ENCODE measurements around the gene WDR5. TPM values are rescaled to one million over a fixed set of nuclear protein-coding genes. Genes with fewer than 3 reads are reported as not detected.
A peak's percentile ranks its signal among the peaks of the same experiment; 100 is the strongest.

WDR5 gene
- total and polyA plus RNA-seq, 2 experiments from 2014 or later = 21.0 to 27.3 TPM

DNA sequence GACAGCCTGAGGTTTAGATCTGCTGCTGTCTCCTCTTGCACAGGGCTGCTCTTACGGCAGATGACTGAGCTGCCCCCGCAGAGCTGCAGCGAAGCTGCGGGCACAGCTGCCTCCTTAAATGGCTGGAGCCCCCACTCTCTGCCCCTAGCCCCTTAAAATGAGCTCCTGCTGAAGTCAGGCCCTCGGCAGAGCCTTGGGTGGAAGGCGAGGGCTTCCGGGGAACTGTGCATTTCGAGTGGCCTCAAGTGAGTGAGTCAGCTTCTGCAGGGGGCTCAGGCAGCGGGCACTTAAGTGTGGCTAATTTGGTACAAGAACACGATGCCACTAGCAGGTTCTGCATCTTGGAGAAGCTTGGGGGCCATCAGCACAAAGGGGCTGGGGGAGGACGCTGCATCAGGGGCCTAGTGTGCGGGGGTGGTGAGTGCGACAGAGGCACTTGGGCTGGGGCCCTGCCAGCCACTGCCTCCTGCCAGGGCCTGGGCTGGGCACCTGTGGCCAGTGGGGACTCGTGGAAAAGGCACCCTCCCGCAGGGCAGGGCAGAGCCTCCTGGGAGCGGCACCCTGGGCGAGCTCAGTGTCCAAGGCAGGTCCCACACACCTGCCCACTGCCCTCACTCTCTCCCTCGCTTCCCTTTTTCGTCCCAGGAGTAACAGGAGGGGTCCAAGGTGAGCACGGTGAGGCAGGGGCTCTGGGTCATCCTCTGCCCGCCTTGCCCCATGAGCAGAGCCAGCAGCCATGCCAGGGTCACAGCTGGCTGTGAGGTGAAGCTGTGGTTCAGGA, 57.3 kb downstream of the WDR5 start:
- TF ChIP-seq, protein P1, sequence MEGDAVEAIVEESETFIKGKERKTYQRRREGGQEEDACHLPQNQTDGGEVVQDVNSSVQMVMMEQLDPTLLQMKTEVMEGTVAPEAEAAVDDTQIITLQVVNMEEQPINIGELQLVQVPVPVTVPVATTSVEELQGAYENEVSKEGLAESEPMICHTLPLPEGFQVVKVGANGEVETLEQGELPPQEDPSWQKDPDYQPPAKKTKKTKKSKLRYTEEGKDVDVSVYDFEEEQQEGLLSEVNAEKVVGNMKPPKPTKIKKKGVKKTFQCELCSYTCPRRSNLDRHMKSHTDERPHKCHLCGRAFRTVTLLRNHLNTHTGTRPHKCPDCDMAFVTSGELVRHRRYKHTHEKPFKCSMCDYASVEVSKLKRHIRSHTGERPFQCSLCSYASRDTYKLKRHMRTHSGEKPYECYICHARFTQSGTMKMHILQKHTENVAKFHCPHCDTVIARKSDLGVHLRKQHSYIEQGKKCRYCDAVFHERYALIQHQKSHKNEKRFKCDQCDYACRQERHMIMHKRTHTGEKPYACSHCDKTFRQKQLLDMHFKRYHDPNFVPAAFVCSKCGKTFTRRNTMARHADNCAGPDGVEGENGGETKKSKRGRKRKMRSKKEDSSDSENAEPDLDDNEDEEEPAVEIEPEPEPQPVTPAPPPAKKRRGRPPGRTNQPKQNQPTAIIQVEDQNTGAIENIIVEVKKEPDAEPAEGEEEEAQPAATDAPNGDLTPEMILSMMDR (IDR thresholded peaks at IDR 0.05; ENCODE audit: low read depth, low read length) = no peak
- Histone ChIP-seq H3K27ac (no peak overlapping the region), H3K27me3 (no peaks in the 10 kb centered on the region), H3K4me1 (ENCODE audit: low read depth) (peaks cover 20% of the 10 kb centered on the region), H3K9me3 (ENCODE audit: low read depth) (no peaks in the 10 kb centered on the region), H3K36me3 (no peaks in the 10 kb centered on the region), H3K4me3 (no peak overlapping the region)
- DNase-seq (ENCODE audit: low read depth in 1 of 2, low spot score in 1 of 2) = peak in 1 of 2 donors; percentile 51

DNA sequence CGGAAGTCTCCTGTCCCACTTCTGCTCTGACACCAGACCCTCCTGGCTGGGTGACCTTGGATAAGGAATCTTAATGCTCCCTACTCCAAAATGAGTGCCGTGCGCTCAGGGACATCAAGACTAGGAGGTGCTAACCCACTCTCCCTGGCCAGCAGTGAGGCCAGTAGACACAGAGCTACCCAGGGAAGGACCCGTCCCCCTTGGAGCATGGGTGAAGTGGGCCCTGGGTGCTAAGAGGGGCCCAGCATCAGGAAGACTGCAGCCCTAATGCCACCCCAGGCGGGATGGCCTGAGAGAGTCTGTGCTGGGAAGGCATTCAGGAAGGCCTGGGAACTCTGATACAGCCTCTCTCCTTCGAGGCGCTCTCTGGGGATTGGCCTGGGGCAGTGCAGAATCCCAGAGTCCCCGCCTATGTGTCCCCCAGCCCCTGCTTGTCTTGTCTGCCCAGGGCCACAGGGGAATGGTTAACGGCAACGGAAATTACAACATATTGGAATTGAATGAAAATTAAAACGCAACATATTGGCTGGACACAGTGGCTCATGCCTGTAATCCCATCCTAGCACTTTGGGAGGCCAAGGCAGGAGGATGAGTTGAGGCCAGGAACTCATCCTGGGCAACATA, 58.1 kb downstream of the WDR5 start:
- TF ChIP-seq, protein P1 (IDR thresholded peaks at IDR 0.05; ENCODE audit: low read depth, low read length) = no peak
- H3K36me3 ChIP-seq = no peaks in the 10 kb centered on the region

DNA sequence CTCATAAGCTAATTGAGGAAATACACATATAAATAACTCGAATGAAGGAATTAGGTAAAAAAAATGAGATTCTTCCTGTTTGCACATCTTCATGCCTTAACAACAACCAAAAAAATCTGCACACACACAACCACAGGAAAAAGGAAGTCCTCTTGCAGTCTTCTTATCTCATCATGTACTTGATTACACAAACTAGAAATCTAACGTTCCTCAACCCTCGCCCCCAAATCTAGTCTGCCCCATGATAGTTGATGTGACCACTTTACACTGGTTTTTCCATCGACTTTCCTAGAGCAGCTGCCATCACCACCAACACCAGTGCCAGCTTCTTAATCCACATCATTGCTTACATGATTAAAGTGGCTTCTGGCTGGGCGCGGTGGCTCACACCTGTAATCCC, 59.7 kb downstream of the WDR5 start:
- DNase-seq (ENCODE audit: low read depth in 1 of 2, low spot score in 1 of 2) = no peak
- Histone ChIP-seq H3K36me3 (no peaks in the 10 kb centered on the region), H3K9me3 (ENCODE audit: low read depth) (no peaks in the 10 kb centered on the region), H3K27ac (no peak overlapping the region), H3K4me1 (ENCODE audit: low read depth) (peaks cover 13% of the 10 kb centered on the region), H3K4me3 (no peak overlapping the region), H3K27me3 (no peaks in the 10 kb centered on the region)
- TF ChIP-seq, protein P1 (IDR thresholded peaks at IDR 0.05; ENCODE audit: low read depth, low read length) = no peak

More for the DNA sequence above, 58.1 kb downstream of the WDR5 start:
- H3K4me3 ChIP-seq = no peak overlapping the region
- no peaks in the 10 kb centered on the region for H3K9me3 ChIP-seq (ENCODE audit: low read depth)
- H3K27ac ChIP-seq = no peak overlapping the region
- peaks cover 16% of the 10 kb centered on the region for H3K4me1 ChIP-seq (ENCODE audit: low read depth)
- no peak for DNase-seq (ENCODE audit: low read depth in 1 of 2, low spot score in 1 of 2)
- H3K27me3 ChIP-seq = no peaks in the 10 kb centered on the region

DNA sequence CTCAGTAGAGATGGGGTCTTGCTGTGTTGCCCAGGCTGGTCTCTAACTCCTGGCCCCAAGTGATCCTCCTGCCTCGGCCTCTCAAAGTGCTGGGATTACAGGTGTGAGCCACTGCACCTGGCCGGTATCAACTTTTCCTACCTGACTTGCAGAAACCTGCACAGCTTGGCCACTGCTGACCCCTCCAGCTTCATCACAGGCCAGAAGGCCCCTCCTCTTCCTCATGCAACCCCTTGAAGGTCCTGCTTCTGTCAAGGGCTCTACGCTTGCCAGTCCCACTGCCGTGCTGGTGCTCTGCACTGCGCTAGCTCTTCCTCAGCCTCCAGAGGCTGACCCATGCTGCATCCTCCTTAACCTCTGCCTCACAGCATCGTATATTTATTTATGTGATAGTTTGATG, 61.0 kb downstream of the WDR5 start:
- H3K27ac ChIP-seq = no peak overlapping the region
- H3K4me3 ChIP-seq = no peak overlapping the region
- DNase-seq (ENCODE audit: low read depth in 1 of 2, low spot score in 1 of 2) = no peak
- peaks cover 13% of the 10 kb centered on the region for H3K4me1 ChIP-seq (ENCODE audit: low read depth)
- TF ChIP-seq, protein P1 (IDR thresholded peaks at IDR 0.05; ENCODE audit: low read depth, low read length) = no peak
- no peaks in the 10 kb centered on the region for H3K27me3 ChIP-seq
- no peaks in the 10 kb centered on the region for H3K36me3 ChIP-seq
- H3K9me3 ChIP-seq (ENCODE audit: low read depth) = no peaks in the 10 kb centered on the region

DNA sequence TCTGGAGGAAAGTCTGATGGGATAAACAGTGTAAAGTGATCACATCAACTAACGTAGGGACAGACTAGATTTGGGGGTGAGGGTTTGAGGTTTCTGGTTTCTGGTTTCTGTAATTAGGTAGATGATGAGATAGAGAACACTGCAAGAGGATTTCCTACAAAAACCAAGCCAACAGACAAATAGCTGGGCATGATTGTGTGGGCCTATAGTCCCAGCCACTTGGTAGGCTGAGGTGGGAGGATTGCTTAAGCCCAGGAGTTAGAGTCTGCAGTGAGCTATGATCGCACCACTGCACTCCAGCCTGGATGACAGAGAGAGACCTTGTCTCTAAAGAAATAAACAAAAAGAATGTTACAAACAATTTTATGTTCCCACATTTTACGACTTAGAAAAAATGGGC, 62.9 kb downstream of the WDR5 start:
- no peak for DNase-seq (ENCODE audit: low read depth in 1 of 2, low spot score in 1 of 2)
- no peak overlapping the region for H3K27ac ChIP-seq
- H3K4me1 ChIP-seq (ENCODE audit: low read depth) = peaks cover 2% of the 10 kb centered on the region
- H3K4me3 ChIP-seq = no peak overlapping the region
- TF ChIP-seq, protein P1 (IDR thresholded peaks at IDR 0.05; ENCODE audit: low read depth, low read length) = no peak
- no peaks in the 10 kb centered on the region for H3K9me3 ChIP-seq (ENCODE audit: low read depth)
- no peaks in the 10 kb centered on the region for H3K36me3 ChIP-seq
- no peaks in the 10 kb centered on the region for H3K27me3 ChIP-seq

All from cardiac muscle cell (in vitro differentiated cells and primary cell).